Placental pericyte (primary cell): ENCODE data around the gene ZCCHC3. TPM values are rescaled to one million over a fixed set of nuclear protein-coding genes. Genes with fewer than 3 reads are reported as not detected.

Experiments
- total RNA-seq: library from RNA; depleted of rRNA; stranded (reverse); fragments of >200 nt; gene quantifications from 2 replicates; pipeline ENCODE4 v1.2.3, GENCODE V29; 2012

ZCCHC3 gene, protein sequence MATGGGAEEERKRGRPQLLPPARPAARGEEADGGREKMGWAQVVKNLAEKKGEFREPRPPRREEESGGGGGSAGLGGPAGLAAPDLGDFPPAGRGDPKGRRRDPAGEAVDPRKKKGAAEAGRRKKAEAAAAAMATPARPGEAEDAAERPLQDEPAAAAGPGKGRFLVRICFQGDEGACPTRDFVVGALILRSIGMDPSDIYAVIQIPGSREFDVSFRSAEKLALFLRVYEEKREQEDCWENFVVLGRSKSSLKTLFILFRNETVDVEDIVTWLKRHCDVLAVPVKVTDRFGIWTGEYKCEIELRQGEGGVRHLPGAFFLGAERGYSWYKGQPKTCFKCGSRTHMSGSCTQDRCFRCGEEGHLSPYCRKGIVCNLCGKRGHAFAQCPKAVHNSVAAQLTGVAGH
- 12.7 and 23.3 TPM in 2 replicates for total RNA-seq

DNA sequence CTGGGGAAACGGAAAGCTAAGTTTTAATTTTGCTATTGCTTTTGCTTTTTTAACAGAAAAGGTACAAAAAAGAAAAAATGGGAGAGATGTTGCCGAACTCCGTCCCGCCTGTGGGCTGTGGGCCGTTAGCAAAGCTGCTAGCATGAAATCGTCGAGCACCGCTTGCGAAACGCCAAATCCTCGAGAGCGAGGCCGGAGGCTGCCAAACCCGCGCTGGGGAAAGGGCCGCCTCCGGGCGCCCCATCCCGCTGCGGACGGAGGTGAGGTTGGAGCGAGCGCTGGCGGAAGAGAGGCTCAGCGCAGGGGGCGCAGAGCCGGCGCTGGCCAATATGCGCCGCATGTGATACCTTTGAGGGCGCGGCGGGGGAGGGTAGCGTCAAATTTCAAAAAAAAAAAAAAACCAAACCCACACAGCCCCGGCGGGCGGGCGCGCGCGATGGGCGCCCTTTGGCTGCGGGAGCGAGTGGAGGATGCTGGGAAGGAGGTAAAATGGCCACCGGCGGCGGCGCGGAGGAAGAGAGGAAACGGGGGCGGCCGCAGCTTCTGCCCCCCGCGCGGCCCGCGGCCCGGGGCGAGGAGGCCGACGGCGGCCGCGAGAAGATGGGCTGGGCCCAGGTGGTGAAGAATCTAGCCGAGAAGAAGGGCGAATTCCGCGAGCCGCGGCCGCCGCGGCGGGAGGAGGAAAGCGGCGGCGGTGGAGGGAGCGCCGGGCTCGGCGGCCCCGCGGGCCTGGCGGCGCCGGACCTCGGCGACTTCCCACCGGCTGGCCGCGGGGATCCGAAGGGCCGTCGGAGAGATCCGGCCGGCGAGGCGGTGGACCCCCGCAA is at the start of gene ZCCHC3:
TSS of gene ZCCHC3 (plus strand) at position 473 of the 827 bp plus-strand sequence. CDS start at position 490, 17 bp downstream.

DNA sequence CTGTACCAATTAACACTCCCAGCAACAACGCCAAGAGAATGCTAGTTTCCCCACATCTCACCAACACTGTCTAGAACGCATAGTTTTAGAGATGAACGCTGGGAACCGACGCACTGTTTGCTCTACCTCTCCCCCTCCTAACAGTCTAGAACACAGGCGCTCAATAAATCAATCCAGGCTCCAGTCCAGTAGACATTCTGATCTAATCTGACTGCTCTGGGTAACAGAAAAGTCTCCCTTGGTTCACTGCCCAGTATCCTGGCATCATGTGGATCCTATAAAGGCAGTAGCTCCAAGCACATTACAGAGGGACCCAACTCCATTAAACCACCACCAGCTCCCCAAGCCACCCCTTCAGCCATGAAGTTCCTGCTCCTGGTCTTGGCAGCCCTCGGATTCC is 40.0 kb upstream of the ZCCHC3 start, which contains the start of gene DEFB132:
TSS of gene DEFB132 (plus strand) at position 306 of the 400 bp plus-strand sequence. CDS start at position 361, 55 bp downstream.

DNA sequence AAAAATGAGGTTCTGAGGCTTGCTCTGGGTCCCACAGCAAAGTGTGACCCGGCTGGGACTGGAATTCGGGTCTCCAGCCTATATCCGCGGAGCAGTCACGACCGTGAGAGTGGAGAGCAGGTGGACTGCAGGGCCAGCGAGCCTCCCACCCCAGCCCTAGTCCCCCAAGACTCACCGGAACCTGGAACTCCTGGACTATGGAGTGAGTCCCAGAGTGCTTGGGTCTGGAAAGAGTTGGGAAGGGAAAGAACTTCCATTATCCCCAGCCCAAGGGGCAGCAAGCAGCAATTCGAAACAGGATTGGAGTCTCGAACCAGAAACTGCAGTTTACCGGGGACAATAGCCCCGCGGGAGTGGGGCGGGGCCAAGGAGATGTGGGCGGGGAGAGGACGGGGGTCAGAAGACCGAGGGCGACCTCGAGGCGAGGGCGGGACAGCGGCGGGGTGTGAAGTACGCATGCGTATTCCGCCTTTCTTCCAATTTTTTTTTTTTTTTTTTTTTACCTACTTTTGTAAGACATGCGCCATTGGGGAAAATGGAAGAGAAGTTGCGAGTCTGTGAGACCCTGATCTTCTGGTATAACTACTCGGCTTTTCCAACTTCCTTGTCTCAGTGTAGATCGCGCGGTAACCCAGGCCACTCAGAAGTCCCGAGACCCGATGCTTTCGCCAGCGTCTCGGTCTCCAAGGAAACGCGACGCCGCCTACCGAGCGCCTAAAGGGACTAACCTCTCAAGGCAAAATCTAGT is 7.1 kb upstream of the ZCCHC3 start, which contains the start of gene C20orf96:
TSS of gene C20orf96 (minus strand) at position 667 of the 748 bp plus-strand sequence. CDS start at position 527, 140 bp downstream.

DNA sequence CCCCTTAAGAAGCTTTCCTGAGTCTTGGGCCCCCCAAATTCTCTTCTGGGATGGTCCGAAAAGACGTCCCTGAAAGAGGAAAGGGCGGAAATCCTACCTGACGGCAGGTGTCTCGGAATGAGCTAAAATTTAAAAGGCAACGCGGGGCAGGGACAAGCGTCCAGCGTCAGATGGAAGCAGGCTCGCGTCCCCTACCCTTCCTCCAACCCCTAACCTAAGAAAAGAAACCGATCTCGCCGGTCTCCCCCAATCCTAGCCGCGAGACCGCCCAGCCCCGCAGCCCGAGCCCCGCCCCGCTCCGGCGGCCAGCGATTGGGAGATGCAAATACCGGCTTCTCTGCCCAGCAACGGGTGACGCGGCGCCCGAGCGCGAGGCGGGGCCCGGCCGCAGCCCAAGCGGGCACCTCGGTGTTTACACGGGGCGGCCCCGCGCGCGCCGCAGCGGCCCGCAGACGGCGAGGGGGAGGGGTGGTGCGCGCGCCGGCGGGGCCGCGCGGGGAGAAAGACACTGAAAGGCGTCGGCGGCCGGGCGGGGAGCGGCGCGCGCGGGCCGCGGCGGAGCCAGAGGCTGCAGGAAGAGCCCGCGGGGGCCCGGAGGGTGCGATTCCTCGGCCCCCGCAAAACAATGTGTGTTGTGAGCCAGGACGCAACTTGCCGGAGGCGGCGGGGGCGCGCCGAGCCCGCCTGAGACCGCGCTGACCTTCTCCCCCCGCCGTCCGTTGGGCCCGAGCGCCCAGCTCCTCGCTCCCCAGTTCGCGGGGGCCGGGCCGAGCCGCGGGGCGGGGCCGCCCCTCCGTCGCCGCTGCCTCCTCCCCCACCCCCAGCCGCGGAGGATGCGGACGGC is 27.9 kb downstream of the ZCCHC3 start, which contains the start of gene SOX12:
TSS of gene SOX12 (plus strand) at position 508 of the 844 bp plus-strand sequence. CDS start 373 bp downstream, outside the sequence.

DNA sequence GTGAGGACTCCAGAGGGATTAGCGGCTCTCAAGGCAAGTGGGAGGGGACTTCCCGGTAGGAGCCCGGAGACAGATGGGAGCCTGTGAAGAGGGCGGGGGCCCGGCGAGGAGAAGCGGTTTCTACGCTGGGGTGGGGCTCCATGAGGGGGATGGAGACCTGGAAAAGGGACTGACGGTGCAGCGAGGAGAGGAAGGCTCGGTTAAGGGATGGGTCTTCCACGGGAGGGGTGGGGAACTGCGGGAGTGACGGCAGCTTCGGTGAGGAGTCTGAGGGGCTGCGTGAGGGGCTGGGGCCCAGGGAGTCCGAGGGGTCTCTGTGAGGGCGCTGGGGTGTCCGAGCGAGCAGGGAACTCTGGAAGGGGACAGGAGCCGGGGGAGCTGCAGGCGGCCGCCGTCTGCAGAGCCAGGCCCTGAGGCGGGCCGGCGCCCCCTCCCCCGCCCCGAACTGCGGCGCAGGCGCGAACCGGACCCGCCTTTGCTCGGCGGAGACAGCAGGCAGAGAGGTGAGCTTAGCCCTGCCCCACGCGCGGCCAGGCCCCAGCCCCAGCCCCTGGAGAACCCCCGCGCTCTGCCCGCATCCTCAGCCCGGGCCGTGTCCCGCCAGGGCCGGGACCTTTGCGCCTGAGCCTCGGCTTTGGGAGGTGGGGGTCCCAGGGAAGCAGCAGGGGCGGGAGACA is 49.4 kb downstream of the ZCCHC3 start, which contains the start of gene NRSN2:
TSS of gene NRSN2 (plus strand) at position 472 of the 677 bp plus-strand sequence. CDS start 2,533 bp downstream, outside the sequence.

Other genes starting within 250 kb of the ZCCHC3 start
- gene DEFB125, start 209.9 kb upstream of the ZCCHC3 start, total RNA-seq: not detected in 2 replicates
- gene DEFB126, start 155.0 kb upstream of the ZCCHC3 start, total RNA-seq: not detected in 2 replicates
- not detected in 2 replicates for gene DEFB127, start 140.1 kb upstream of the ZCCHC3 start, total RNA-seq
- gene DEFB128, start 107.9 kb upstream of the ZCCHC3 start, total RNA-seq: not detected in 2 replicates
- not detected in 2 replicates for gene DEFB129, start 70.3 kb upstream of the ZCCHC3 start, total RNA-seq
- not detected in 2 replicates for gene DEFB132, start 39.8 kb upstream of the ZCCHC3 start, total RNA-seq
- gene C20orf96, start 6.8 kb upstream of the ZCCHC3 start, total RNA-seq: 3.1 and 3.4 TPM in 2 replicates
- gene SOX12, start 28.0 kb downstream of the ZCCHC3 start, total RNA-seq: 10.1 and 10.3 TPM in 2 replicates
- 33.5 and 56.9 TPM in 2 replicates for gene NRSN2, start 49.5 kb downstream of the ZCCHC3 start, total RNA-seq
- gene TRIB3, start 83.2 kb downstream of the ZCCHC3 start, total RNA-seq: 57.0 and 452 TPM in 2 replicates
- gene RBCK1, start 110.7 kb downstream of the ZCCHC3 start, total RNA-seq: 92.9 and 122 TPM in 2 replicates
- 52.0 and 63.9 TPM in 2 replicates for gene TBC1D20, start 165.0 kb downstream of the ZCCHC3 start, total RNA-seq
- gene CSNK2A1, start 246.2 kb downstream of the ZCCHC3 start, total RNA-seq: 111 and 156 TPM in 2 replicates